GM10266 (cell line): Measurements from ENCODE around the gene ARAP3.
"Not testable (repeated sequence)": the region's sequence is repeated elsewhere in the genome, so short reads cannot be mapped to it uniquely, and the experiment has no call there.

Experiments
- DNase-seq: peaks from one replicate; pipeline ENCODE4 v3.0.0; 2012; ENCODE audit errors: extremely low spot score
- CTCF ChIP-seq: IDR thresholded peaks from 2 replicates; pipeline ENCODE4 v1.5.1; 2012; ENCODE audit warnings: mild to moderate bottlenecking, low read depth; ENCODE audit not compliant: control insufficient read depth, insufficient read depth; ENCODE audit errors: missing control alignments

Gene ARAP3

GRCh38 chr5:141611289-141611688 is 70.7 kb downstream of the ARAP3 start:
- no peak for DNase-seq
- no peak for TF ChIP-seq CTCF

DNA sequence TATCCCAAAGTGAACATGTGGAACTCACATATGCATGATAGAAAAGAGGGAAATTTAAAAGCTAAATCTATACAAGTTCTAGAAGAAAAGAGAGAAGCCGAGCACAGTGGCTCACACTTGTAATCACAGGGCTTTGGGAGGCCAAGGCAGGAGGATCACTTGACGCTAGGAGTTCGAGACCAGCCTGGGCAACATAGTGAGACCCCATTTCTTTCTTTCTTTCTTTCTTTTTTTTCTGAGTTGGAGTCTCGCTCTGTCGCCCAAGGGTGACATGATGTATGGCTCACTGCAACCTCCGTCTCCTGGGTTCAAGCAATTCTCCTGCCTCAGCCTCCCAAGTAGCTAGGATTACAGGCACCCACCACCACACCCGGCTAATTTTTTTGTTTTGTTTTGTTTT is 72.1 kb downstream of the ARAP3 start:
- not testable (repeated sequence) for DNase-seq

DNA sequence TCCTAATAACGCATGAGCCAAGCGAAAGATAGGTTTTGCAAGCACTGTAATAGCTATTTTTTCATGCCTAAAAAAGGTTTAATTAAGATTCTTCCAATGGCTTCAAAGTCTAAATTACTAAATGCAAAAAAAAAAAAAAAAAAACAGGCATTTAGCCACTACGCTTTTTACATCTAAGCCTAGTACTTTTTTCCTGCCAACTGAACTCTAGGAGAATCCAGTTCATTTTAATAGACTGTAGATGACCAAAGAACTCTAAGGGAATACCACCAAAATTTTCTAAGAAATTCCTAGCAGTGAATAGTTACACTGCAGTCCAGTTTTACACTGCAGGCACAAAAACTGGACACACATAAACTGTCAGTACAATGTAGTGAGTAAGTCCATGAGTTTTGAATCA is 73.0 kb downstream of the ARAP3 start:
- TF ChIP-seq CTCF, result no peak
- no peak for DNase-seq

- no peak for TF ChIP-seq CTCF
- no peak for DNase-seq
These were observed 73.5 kb downstream of the ARAP3 start for GRCh38 chr5:141608557-141608956.

DNA sequence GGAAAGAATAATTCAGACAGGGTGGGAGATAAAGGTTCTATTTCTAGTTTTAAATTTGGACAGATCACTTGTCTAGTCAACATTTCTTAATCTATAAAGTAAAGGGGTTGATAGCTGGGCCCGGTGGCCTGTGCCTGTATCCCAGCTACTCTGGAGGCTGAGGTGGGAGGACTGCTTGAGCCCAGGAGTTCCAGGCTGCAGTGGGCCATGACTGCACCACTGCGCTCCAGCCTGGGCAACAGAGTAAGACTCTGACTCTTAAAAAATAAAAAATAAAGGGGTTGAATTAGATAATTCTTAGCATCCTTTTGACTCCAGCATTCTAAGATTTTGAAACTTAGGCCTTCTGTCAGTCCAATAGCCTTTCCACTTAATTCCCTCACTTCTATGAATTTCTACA is 74.0 kb downstream of the ARAP3 start:
- no peak for DNase-seq
- no peak for TF ChIP-seq CTCF

GRCh38 chr5:141605523-141606277 is 76.3 kb downstream of the ARAP3 start:
- no peak for TF ChIP-seq CTCF
- peak; percentile 56 for DNase-seq

DNA sequence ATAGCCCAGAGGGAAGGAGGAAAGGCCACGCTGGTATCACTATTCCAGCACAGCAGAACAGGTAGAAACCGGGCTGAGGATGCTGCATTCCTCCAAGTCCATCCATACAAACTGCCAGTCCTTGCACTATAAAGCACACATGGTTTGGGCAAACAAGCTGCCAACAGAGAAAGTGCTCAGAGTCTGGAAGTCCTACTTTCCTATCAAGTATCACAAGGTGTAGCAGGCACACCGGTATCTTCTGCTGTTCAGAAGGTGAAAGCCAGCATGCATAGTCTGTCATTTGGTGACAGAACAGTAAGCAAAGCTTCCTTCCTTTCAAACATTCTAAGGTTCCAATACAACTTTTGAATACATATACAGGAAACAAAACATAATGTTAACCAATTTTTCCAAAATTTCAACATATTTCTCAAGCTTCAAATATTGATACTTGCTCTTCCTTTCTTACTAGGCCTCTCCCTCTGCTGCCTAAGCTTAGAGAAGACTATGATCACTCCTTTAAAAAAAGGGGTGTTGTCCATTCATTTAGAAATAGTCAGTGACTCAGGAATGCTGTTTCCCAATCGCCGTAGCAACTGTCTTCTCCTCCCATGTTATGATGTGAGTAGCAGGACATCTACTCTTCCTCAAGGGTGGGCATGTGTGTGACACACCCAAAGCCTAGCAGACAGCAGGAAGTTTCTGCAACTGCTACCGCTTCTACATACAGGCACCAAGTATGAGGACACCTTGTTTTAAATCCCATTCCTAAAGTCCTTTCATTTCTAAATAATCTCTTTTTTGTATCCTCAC is 77.9 kb downstream of the ARAP3 start:
- no peak for DNase-seq
- TF ChIP-seq CTCF, result no peak
